BJ (cell line): Measurements from ENCODE around the gene PPP6R3. TPM values are rescaled to one million over a fixed set of nuclear protein-coding genes. Genes with fewer than 3 reads are reported as not detected.

Source experiments
- CTCF ChIA-PET: fragments of 350-600 bp; formaldehyde crosslinking; extraction: SDS; loops from one replicate; lab custom pipeline; 2021; ENCODE audit warnings: antibody characterized with exemption, inconsistent platforms; lab: Yijun Ruan, JAX
- POLR2A ChIA-PET: fragments of 300-600 bp; sonication (Branson Sonifier 250); formaldehyde crosslinking; extraction: SDS; loops from one replicate; lab custom pipeline; 2021; ENCODE audit warnings: antibody characterized with exemption; lab: Charles Lee
- DNase-seq: peaks from one replicate; pipeline ENCODE4 v3.0.0-alpha.2; 2011; ENCODE audit warnings: low read depth
- H3K27me3 ChIP-seq: 2 replicates; pipeline ENCODE4 v1.6.0; 2011; ENCODE audit warnings: low read length; ENCODE audit not compliant: control insufficient read depth, insufficient read depth
- H3K36me3 ChIP-seq: 2 replicates; pipeline ENCODE4 v1.5.1; 2011; ENCODE audit warnings: low read length; ENCODE audit not compliant: control insufficient read depth, insufficient read depth
- H3K4me3 ChIP-seq: 2 replicates; pipeline ENCODE4 v1.5.1; 2011; ENCODE audit warnings: low read depth, mild to moderate bottlenecking, control low read depth, low read length
- polyA plus RNA-seq: library from polyadenylated mRNA; depleted of rRNA; stranded (reverse); fragments of >200 nt; gene quantifications from 2 replicates; pipeline ENCODE4 v1.2.3, GENCODE V29; 2011
- TF ChIP-seq, protein P1 (sequence below): IDR thresholded peaks from 2 replicates; pipeline ENCODE4 v1.5.1; 2011; ENCODE audit warnings: low read depth, mild to moderate bottlenecking, control low read depth, inconsistent platforms, low read length, moderate library complexity; ENCODE audit not compliant: insufficient read depth

PPP6R3 gene
- polyA plus RNA-seq, 1 experiment: 31.6 TPM

DNA sequence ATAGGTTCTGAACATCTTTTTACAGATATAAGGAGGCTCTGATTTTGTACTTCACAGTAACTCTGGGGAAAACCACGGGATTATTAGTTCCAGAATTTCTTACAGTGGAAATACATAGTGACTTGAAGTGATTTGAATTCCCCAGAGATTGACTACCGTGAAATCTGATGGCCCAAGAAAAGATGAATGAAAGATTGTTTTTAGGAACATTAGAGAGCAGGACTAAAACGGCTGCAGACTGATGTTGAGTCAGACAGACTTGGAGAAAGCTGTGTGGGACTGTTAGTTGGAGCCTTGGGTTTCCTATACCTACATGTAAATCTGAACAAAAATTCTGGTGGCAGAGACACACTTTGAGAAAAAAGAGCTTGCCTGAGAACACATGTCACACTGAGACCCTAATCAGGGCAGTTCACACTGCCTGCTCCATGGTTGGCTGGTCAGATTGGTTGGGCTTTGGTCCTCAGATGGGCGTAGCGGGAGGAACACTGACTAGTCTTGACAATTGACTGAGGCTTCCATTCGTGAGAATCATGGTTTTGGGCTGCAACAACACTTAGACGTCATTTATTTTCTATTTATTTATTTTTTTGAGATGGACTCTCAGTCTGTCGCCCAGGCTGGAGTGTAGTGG is 6.8 kb downstream of the PPP6R3 start:
- POLR2A ChIA-PET: no interaction called here
- CTCF ChIA-PET: interaction anchor here (0.6 kb wide), 1 partner anchor 55 kb away, joined by 3 read pairs; no protein-coding TSS in a partner anchor
- H3K4me3 ChIP-seq: no peak overlapping the region
- H3K36me3 ChIP-seq: peaks cover 1% of the 10 kb centered on the region
- DNase-seq: no peak
- TF ChIP-seq, protein P1, sequence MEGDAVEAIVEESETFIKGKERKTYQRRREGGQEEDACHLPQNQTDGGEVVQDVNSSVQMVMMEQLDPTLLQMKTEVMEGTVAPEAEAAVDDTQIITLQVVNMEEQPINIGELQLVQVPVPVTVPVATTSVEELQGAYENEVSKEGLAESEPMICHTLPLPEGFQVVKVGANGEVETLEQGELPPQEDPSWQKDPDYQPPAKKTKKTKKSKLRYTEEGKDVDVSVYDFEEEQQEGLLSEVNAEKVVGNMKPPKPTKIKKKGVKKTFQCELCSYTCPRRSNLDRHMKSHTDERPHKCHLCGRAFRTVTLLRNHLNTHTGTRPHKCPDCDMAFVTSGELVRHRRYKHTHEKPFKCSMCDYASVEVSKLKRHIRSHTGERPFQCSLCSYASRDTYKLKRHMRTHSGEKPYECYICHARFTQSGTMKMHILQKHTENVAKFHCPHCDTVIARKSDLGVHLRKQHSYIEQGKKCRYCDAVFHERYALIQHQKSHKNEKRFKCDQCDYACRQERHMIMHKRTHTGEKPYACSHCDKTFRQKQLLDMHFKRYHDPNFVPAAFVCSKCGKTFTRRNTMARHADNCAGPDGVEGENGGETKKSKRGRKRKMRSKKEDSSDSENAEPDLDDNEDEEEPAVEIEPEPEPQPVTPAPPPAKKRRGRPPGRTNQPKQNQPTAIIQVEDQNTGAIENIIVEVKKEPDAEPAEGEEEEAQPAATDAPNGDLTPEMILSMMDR: no peak
- H3K27me3 ChIP-seq: no peaks in the 10 kb centered on the region

DNA sequence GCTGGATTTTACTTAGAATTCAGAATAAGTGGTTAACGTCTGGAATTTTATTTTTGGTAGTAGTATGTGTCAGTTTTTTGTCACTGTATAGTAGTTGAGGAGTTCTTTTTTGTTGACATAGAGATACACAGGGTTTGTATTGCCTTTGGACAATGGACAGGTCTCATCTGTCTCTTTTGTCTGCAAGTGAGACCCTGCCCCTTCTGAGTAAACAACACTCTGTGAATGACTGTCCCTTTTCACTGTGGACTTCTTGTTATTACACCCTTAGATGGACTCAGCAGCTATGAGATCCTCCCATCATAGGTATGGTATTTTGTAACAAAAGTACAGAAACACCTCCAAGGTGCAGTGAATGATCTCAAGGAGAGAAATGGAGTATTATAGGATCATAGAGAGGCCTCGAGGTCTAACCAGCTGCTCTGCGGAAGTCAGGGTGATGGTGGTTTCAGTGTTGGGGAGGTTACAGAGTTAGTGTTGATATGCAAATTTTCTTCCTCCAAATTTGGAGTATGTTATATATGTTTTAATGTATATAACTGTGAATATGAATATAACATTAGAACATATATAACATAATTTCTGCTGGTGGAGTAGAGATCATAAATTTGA is 7.8 kb downstream of the PPP6R3 start:
- Histone ChIP-seq H3K4me3 (no peak overlapping the region), H3K36me3 (peaks cover 1% of the 10 kb centered on the region), H3K27me3 (no peaks in the 10 kb centered on the region)
- TF ChIP-seq, protein P1: no peak
- POLR2A ChIA-PET: no interaction called here
- no peak for DNase-seq
- CTCF ChIA-PET: no interaction called here

DNA sequence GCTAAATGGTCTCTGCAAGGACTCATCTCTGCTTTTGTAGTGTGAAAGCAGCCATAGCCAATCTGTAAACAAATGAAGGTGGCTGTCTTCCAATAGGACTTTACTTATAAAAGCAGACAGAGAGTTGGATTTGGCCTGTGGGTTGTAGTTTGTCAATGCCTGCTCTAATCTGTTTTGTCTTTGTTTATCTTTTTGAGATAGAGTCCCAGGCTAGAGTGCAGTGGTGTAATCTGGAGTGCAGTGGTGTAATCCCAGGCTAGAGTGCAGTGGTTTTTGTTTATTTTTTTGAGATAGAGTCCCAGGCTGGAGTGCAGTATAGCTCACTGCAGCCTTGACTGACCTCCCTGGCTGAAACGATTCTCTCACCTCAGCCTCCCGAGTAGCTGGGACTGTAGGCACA is 8.6 kb downstream of the PPP6R3 start:
- no peak overlapping the region for H3K4me3 ChIP-seq
- TF ChIP-seq, protein P1: no peak
- H3K27me3 ChIP-seq: no peaks in the 10 kb centered on the region
- DNase-seq: no peak
- H3K36me3 ChIP-seq: peaks cover 1% of the 10 kb centered on the region
- ChIA-PET CTCF (no interaction called here), POLR2A (no interaction called here)

DNA sequence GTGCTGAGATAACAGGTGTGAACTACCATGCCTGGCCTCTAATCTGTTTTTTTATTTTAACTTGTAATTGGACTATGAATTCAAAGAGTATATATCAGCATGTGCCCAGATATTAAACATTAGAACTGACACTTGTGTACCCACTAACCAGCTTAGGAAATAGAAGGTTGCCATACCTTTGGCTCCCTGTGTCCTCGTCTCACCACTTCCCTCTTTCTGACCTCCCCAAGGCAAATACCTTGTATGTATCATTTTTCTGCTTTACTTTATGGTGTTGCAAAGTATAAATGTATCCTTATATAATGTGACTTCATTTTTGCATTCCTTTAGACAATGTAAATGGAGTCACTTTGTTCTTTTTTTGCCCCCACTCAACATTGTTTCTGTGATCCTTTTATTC is 9.1 kb downstream of the PPP6R3 start:
- Histone ChIP-seq H3K4me3 (no peak overlapping the region), H3K27me3 (no peaks in the 10 kb centered on the region), H3K36me3 (peaks cover 1% of the 10 kb centered on the region)
- TF ChIP-seq, protein P1: no peak
- ChIA-PET POLR2A (no interaction called here), CTCF (no interaction called here)
- no peak for DNase-seq

DNA sequence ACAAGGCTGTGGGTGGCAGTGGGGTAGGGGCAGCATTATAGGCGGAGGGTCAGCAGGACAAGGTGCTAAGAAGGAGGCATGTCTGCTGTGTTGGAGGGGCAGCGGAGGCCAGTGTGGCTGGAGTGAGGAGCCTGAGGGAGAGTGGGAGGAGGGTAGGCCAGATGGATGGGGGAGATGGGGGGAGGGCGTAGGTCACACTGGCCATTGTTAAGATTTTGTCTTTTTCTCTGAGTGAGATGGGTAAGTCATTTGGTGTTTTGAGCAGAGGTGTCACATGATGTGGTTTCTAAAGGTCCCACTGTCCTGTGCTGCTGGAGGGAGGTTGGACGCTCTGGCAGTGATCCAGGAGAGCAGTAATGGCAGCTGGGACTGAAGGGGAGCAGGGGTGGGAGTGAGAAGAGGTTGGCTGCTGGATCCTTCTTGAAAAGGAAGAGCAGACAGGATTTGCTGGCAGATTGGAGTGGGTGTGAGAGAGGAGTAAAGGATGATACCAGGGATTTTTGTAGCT is 9.8 kb downstream of the PPP6R3 start:
- peaks cover 1% of the 10 kb centered on the region for H3K36me3 ChIP-seq
- no peak overlapping the region for H3K4me3 ChIP-seq
- TF ChIP-seq, protein P1: no peak
- no peaks in the 10 kb centered on the region for H3K27me3 ChIP-seq
- no peak for DNase-seq
- POLR2A ChIA-PET: no interaction called here
- CTCF ChIA-PET: no interaction called here
